Activated naive CD4-positive, alpha-beta T cell treated with anti-CD3 and anti-CD28 coated beads, Interleukin-2, amount 50 U/mL, for 72 hours (primary cell): Measurements from ENCODE around the gene KHK. TPM values are rescaled to one million over a fixed set of nuclear protein-coding genes. Genes with fewer than 3 reads are reported as not detected.

Source experiments
- ATAC-seq, 2 donors: fragments of 150-1000 bp; cut with Tn5 transposase; 2 replicates each; pipeline ENCODE4 v1.10.0; 2021; ENCODE audit warnings: mild to moderate bottlenecking in 2 of 2, moderate library complexity in 2 of 2
- DNase-seq, 2 donors: peaks; one replicate each; pipeline ENCODE4 v3.0.0; 2021 to 2022; ENCODE audit warnings: low spot score in 2 of 2
- H3K27ac Mint-ChIP-seq, 2 donors: one replicate each; pipeline ENCODE4 v1.8.0; 2022; ENCODE audit warnings: mild to moderate bottlenecking in 2 of 2, mixed read lengths in 2 of 2
- H3K36me3 Mint-ChIP-seq, 2 donors: one replicate each; pipeline ENCODE4 v1.8.0; 2022; ENCODE audit warnings: mixed read lengths in 2 of 2
- H3K9me3 Mint-ChIP-seq, 2 donors: one replicate each; pipeline ENCODE4 v1.8.0; 2022; ENCODE audit warnings: mixed read lengths in 2 of 2
- total RNA-seq, 2 donors: library from RNA; stranded (reverse); gene quantifications; one replicate each; pipeline ENCODE4 v1.2.3, GENCODE V29; 2022

KHK gene
- total RNA-seq, 2 donors from 2014 or later = 10.6 to 16.3 TPM

GRCh38 chr2:27053776-27054175 lies 32.8 kb upstream of the KHK start:
- no peak for DNase-seq
- no peak for ATAC-seq
- peaks cover 10 to 21% of the 10 kb centered on the region in 2 donors for H3K36me3 Mint-ChIP-seq
- no peaks in the 10 kb centered on the region for H3K9me3 Mint-ChIP-seq
- peak overlapping the region; percentile 3 to 53 for H3K27ac Mint-ChIP-seq

- DNase-seq = no peak
- H3K9me3 Mint-ChIP-seq = no peaks in the 10 kb centered on the region
- peak overlapping the region in 1 of 2 donors; percentile 87 for H3K27ac Mint-ChIP-seq
- ATAC-seq = no peak
- H3K36me3 Mint-ChIP-seq = peaks cover 10 to 21% of the 10 kb centered on the region in 2 donors
Measured at GRCh38 chr2:27054721-27055120, 31.9 kb upstream of the KHK start.

GRCh38 chr2:27057184-27057583 lies 29.4 kb upstream of the KHK start:
- ATAC-seq (no peak), DNase-seq (no peak)
- H3K9me3 Mint-ChIP-seq = no peaks in the 10 kb centered on the region
- peak overlapping the region in 1 of 2 donors; percentile 14 for H3K27ac Mint-ChIP-seq
- peaks cover 0 to 12% of the 10 kb centered on the region in 2 donors for H3K36me3 Mint-ChIP-seq

GRCh38 chr2:27058210-27058609 lies 28.4 kb upstream of the KHK start:
- ATAC-seq (no peak), DNase-seq (no peak)
- no peaks in the 10 kb centered on the region for H3K9me3 Mint-ChIP-seq
- H3K36me3 Mint-ChIP-seq = peaks cover 0 to 21% of the 10 kb centered on the region in 2 donors
- no peak overlapping the region for H3K27ac Mint-ChIP-seq

GRCh38 chr2:27059141-27059820 lies 27.3 kb upstream of the KHK start:
- peaks cover 0 to 26% of the 10 kb centered on the region in 2 donors for H3K36me3 Mint-ChIP-seq
- no peak for DNase-seq
- H3K9me3 Mint-ChIP-seq = no peaks in the 10 kb centered on the region
- ATAC-seq = no peak
- no peak overlapping the region for H3K27ac Mint-ChIP-seq

GRCh38 chr2:27060323-27060722 lies 26.2 kb upstream of the KHK start:
- Mint-ChIP-seq H3K9me3 (no peaks in the 10 kb centered on the region), H3K27ac (peak overlapping the region in 1 of 2 donors; percentile 9), H3K36me3 (peaks cover under 1 to 24% of the 10 kb centered on the region in 2 donors)
- ATAC-seq (no peak), DNase-seq (no peak)

- H3K9me3 Mint-ChIP-seq = no peaks in the 10 kb centered on the region
- ATAC-seq (no peak), DNase-seq (no peak)
- peaks cover 34 to 48% of the 10 kb centered on the region in 2 donors for H3K36me3 Mint-ChIP-seq
- H3K27ac Mint-ChIP-seq = peak overlapping the region in 1 of 2 donors; percentile 4
Measured at GRCh38 chr2:27065128-27065527, 21.4 kb upstream of the KHK start.

GRCh38 chr2:27067385-27067784 lies 19.2 kb upstream of the KHK start:
- Mint-ChIP-seq H3K27ac (peak overlapping the region in 1 of 2 donors; percentile 44), H3K9me3 (no peaks in the 10 kb centered on the region)
- ATAC-seq = no peak

GRCh38 chr2:27069436-27069835 lies 17.1 kb upstream of the KHK start:
- Mint-ChIP-seq H3K9me3 (no peaks in the 10 kb centered on the region), H3K27ac (peak overlapping the region; percentile 90 to 94), H3K36me3 (peaks cover 41 to 42% of the 10 kb centered on the region in 2 donors)
- DNase-seq (no peak), ATAC-seq (no peak)

More at GRCh38 chr2:27067385-27067784, 19.2 kb upstream of the KHK start:
- no peak for DNase-seq
- H3K36me3 Mint-ChIP-seq = peaks cover 42 to 54% of the 10 kb centered on the region in 2 donors

- H3K27ac Mint-ChIP-seq = peak overlapping the region; percentile 94 to 97
- H3K36me3 Mint-ChIP-seq = peaks cover 40 to 42% of the 10 kb centered on the region in 2 donors
- ATAC-seq (no peak), DNase-seq (no peak)
- no peaks in the 10 kb centered on the region for H3K9me3 Mint-ChIP-seq
Measured at GRCh38 chr2:27069961-27070618, 16.5 kb upstream of the KHK start.

- ATAC-seq = no peak
- DNase-seq = no peak
- Mint-ChIP-seq H3K36me3 (peaks cover 36 to 40% of the 10 kb centered on the region in 2 donors), H3K27ac (peak overlapping the region; percentile 94 to 97), H3K9me3 (no peaks in the 10 kb centered on the region)
Measured at GRCh38 chr2:27070653-27071276, 15.8 kb upstream of the KHK start.

- Mint-ChIP-seq H3K9me3 (no peaks in the 10 kb centered on the region), H3K36me3 (peaks cover 30 to 33% of the 10 kb centered on the region in 2 donors)
- peak; percentile 94 to 95 for ATAC-seq
Measured at GRCh38 chr2:27071277-27071989, 15.1 kb upstream of the KHK start, which contains the start of gene OST4. TSS of gene OST4 (minus strand) at chr2:27071654.

GRCh38 chr2:27071990-27072830 lies 14.4 kb upstream of the KHK start:
- ATAC-seq (peak; percentile 30 to 42), DNase-seq (no peak)
- Mint-ChIP-seq H3K9me3 (no peaks in the 10 kb centered on the region), H3K36me3 (peaks cover 29 to 31% of the 10 kb centered on the region in 2 donors), H3K27ac (peak overlapping the region; percentile 71 to 92)

More at GRCh38 chr2:27071277-27071989, 15.1 kb upstream of the KHK start, which contains the start of gene OST4:
- H3K27ac Mint-ChIP-seq = peak within 1 kb of the TSS; percentile 94 to 97
- peak; percentile 93 to 95 for DNase-seq

GRCh38 chr2:27072920-27073319 lies 13.7 kb upstream of the KHK start:
- Mint-ChIP-seq H3K36me3 (peaks cover 29 to 31% of the 10 kb centered on the region in 2 donors), H3K27ac (peak overlapping the region in 1 of 2 donors; percentile 71), H3K9me3 (no peaks in the 10 kb centered on the region)
- ATAC-seq = no peak
- DNase-seq = no peak

GRCh38 chr2:27073782-27074181 lies 12.8 kb upstream of the KHK start:
- ATAC-seq = no peak
- no peak for DNase-seq
- H3K27ac Mint-ChIP-seq = peak overlapping the region in 1 of 2 donors; percentile 22
- H3K36me3 Mint-ChIP-seq = peaks cover 20 to 22% of the 10 kb centered on the region in 2 donors
- no peaks in the 10 kb centered on the region for H3K9me3 Mint-ChIP-seq
